Measurements from ENCODE around the gene CXCR4. TPM values are rescaled to one million over a fixed set of nuclear protein-coding genes. Genes with fewer than 3 reads are reported as not detected.

CXCR4 gene
- total RNA-seq, 1 experiment from 2014 or later = 1.3 TPM

GRCh38 chr2:136070913-136071312 lies 47.0 kb downstream of the CXCR4 start (continued):
- TF ChIP-seq ERG (CRISPR knock-in tag; IDR thresholded peaks at IDR 0.05) (no peak), ZNF317 (CRISPR knock-in tag; IDR thresholded peaks at IDR 0.05; ENCODE audit: borderline replicate concordance, low read depth) (no peak), CREB1 (CRISPR knock-in tag; IDR thresholded peaks at IDR 0.05) (no peak), SMAD3 (CRISPR knock-in tag; IDR thresholded peaks at IDR 0.05; ENCODE audit: borderline replicate concordance) (no peak), TEAD4 (CRISPR knock-in tag; IDR thresholded peaks at IDR 0.05) (no peak), CBFB (CRISPR knock-in tag; IDR thresholded peaks at IDR 0.05; ENCODE audit: low read depth) (no peak), EMX1 (CRISPR knock-in tag; IDR thresholded peaks at IDR 0.05) (no peak)
- TF ChIP-seq, protein P1, sequence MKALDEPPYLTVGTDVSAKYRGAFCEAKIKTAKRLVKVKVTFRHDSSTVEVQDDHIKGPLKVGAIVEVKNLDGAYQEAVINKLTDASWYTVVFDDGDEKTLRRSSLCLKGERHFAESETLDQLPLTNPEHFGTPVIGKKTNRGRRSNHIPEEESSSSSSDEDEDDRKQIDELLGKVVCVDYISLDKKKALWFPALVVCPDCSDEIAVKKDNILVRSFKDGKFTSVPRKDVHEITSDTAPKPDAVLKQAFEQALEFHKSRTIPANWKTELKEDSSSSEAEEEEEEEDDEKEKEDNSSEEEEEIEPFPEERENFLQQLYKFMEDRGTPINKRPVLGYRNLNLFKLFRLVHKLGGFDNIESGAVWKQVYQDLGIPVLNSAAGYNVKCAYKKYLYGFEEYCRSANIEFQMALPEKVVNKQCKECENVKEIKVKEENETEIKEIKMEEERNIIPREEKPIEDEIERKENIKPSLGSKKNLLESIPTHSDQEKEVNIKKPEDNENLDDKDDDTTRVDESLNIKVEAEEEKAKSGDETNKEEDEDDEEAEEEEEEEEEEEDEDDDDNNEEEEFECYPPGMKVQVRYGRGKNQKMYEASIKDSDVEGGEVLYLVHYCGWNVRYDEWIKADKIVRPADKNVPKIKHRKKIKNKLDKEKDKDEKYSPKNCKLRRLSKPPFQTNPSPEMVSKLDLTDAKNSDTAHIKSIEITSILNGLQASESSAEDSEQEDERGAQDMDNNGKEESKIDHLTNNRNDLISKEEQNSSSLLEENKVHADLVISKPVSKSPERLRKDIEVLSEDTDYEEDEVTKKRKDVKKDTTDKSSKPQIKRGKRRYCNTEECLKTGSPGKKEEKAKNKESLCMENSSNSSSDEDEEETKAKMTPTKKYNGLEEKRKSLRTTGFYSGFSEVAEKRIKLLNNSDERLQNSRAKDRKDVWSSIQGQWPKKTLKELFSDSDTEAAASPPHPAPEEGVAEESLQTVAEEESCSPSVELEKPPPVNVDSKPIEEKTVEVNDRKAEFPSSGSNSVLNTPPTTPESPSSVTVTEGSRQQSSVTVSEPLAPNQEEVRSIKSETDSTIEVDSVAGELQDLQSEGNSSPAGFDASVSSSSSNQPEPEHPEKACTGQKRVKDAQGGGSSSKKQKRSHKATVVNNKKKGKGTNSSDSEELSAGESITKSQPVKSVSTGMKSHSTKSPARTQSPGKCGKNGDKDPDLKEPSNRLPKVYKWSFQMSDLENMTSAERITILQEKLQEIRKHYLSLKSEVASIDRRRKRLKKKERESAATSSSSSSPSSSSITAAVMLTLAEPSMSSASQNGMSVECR (CRISPR knock-in tag; IDR thresholded peaks at IDR 0.05; ENCODE audit: borderline replicate concordance) = no peak

DNA sequence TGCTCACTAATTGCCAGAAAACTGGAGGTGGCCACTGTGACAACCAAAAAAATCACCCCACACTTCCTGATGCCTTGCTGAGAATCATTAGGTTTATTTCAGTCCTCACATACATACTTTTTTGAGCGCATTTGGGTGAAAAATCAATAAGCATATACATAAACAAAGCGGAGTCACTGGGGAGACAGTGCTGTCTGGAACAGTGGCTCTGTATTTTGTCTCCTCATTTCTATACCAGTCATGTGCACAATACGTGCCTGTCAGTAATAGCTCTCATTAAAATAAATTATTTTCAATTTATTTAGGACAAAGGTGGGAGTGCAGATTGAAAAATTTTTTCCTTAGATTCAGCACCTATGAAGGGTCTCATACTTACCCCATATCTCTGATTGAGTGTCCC lies 48.2 kb downstream of the CXCR4 start:
- no peak overlapping the region for H3K4me3 Mint-ChIP-seq
- peaks cover 30% of the 10 kb centered on the region for H3K36me3 Mint-ChIP-seq
- ChIA-PET POLR2A (no interaction called here), CTCF (no interaction called here)
- H3K9me3 Mint-ChIP-seq = peaks cover 38% of the 10 kb centered on the region
- DNase-seq (ENCODE audit: low spot score) (no peak), ATAC-seq (no peak)
- peaks cover 3% of the 10 kb centered on the region; the same call in 1 of the 2 replicates for H3K27me3 Mint-ChIP-seq (ENCODE audit: low read depth)
- TF ChIP-seq, protein P2, sequence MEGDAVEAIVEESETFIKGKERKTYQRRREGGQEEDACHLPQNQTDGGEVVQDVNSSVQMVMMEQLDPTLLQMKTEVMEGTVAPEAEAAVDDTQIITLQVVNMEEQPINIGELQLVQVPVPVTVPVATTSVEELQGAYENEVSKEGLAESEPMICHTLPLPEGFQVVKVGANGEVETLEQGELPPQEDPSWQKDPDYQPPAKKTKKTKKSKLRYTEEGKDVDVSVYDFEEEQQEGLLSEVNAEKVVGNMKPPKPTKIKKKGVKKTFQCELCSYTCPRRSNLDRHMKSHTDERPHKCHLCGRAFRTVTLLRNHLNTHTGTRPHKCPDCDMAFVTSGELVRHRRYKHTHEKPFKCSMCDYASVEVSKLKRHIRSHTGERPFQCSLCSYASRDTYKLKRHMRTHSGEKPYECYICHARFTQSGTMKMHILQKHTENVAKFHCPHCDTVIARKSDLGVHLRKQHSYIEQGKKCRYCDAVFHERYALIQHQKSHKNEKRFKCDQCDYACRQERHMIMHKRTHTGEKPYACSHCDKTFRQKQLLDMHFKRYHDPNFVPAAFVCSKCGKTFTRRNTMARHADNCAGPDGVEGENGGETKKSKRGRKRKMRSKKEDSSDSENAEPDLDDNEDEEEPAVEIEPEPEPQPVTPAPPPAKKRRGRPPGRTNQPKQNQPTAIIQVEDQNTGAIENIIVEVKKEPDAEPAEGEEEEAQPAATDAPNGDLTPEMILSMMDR (IDR thresholded peaks at IDR 0.05) = no peak
- TF ChIP-seq ELF4 (CRISPR knock-in tag; IDR thresholded peaks at IDR 0.05; ENCODE audit: low read depth) = no peak
- no peak overlapping the region for H3K27ac Mint-ChIP-seq
- peaks cover 8% of the 10 kb centered on the region for H3K4me1 Mint-ChIP-seq

- Mint-ChIP-seq H3K36me3 (peaks cover 29% of the 10 kb centered on the region), H3K9me3 (peaks cover 33% of the 10 kb centered on the region), H3K27ac (no peak overlapping the region), H3K4me3 (no peak overlapping the region), H3K4me1 (peaks cover 6% of the 10 kb centered on the region; the same call in 1 of the 2 replicates), H3K27me3 (ENCODE audit: low read depth) (peaks cover 3% of the 10 kb centered on the region; the same call in 1 of the 2 replicates)
- ChIA-PET POLR2A (no interaction called here), CTCF (no interaction called here)
- DNase-seq (ENCODE audit: low spot score) = no peak
- ATAC-seq = no peak
- TF ChIP-seq, protein P3, sequence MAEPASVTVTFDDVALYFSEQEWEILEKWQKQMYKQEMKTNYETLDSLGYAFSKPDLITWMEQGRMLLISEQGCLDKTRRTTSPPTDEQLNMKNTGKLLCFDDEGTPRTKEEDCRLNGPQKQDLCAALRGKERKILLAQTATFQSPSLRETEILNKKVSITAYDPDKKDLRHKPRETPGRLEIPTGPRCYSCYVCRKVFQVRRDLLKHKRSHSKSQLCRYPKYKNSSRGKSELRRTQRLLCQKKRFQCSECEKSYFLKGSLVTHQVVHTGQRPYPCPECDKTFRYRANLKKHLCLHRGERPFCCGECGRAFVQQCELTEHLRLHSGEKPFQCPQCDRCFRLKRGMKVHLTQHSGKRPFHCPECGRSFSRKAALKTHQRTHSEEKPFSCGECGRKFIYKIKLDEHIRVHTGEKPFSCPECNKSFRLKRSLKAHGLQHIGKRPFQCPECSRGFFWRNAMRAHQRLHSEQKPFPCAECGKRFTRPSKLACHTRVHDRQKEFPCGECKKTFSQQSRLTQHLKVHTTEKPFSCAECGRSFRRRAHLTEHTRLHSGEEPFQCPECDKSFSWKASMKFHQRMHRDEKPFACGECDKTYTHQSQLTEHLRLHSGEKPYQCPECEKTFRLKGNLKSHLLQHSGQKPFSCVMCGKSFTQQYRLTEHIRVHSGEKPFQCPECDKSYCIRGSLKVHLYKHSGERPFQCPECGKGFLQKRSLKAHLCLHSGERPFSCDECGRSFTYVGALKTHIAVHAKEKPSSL (CRISPR knock-in tag; conservative IDR thresholded peaks at IDR 0.05) = no peak
- TF ChIP-seq ZNF671 (CRISPR knock-in tag; IDR thresholded peaks at IDR 0.05) (no peak), EMX1 (CRISPR knock-in tag; IDR thresholded peaks at IDR 0.05) (no peak), CBFB (CRISPR knock-in tag; IDR thresholded peaks at IDR 0.05; ENCODE audit: low read depth) (no peak), ZNF138 (CRISPR knock-in tag; conservative IDR thresholded peaks at IDR 0.05) (no peak), ELF4 (CRISPR knock-in tag; IDR thresholded peaks at IDR 0.05; ENCODE audit: low read depth) (no peak), GTF2I (CRISPR knock-in tag; conservative IDR thresholded peaks at IDR 0.05) (no peak), PRDM15 (CRISPR knock-in tag; IDR thresholded peaks at IDR 0.05) (no peak)
- TF ChIP-seq, protein P4, sequence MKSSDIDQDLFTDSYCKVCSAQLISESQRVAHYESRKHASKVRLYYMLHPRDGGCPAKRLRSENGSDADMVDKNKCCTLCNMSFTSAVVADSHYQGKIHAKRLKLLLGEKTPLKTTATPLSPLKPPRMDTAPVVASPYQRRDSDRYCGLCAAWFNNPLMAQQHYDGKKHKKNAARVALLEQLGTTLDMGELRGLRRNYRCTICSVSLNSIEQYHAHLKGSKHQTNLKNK (CRISPR knock-in tag; IDR thresholded peaks at IDR 0.05) = no peak
Measured at GRCh38 chr2:136068581-136069227, 49.2 kb downstream of the CXCR4 start.

Data from WTC11 (cell line).